Sigmoid colon (tissue), 4 donors: Measurements from ENCODE around the gene IL17RA.

Experiments
- EP300 ChIP-seq, 4 donors: sonication (generic); formaldehyde crosslinking; IDR thresholded peaks; one replicate each; pipeline ENCODE4 v1.6.1; 2017; ENCODE audit warnings: antibody characterized with exemption in 4 of 4
- POLR2A ChIP-seq, 2 donors: fragments of 450-650 bp; IDR thresholded peaks; one replicate each; pipeline ENCODE4 v1.6.1; 2016; ENCODE audit warnings: antibody characterized with exemption in 2 of 2, mild to moderate bottlenecking in 2 of 2, moderate library complexity in 2 of 2
- TF ChIP-seq, protein P1 (sequence below), 4 experiments: fragments of 450-650 bp in 3 of 4; fragments of 200-600 bp in 1 of 4; IDR thresholded peaks; one replicate each; pipeline ENCODE4 v1.5.1; 2016 to 2019; ENCODE audit warnings: antibody characterized with exemption in 4 of 4, mild to moderate bottlenecking in 3 of 4, moderate library complexity in 2 of 4

DNA sequence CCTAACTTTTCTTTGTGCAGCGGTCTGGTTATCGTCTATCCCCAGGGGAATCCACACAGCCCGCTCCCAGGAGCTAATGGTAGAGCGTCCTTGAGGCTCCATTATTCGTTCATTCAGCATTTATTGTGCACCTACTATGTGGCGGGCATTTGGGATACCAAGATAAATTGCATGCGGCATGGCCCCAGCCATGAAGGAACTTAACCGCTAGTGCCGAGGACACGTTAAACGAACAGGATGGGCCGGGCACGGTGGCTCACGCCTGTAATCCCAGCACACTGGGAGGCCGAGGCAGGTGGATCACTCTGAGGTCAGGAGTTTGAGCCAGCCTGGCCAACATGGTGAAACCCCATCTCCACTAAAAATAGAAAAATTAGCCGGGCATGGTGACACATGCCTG, 25.2 kb downstream of the IL17RA start:
- TF ChIP-seq EP300 (IDR thresholded peaks at IDR 0.05), result no peak
- TF ChIP-seq, protein P1, sequence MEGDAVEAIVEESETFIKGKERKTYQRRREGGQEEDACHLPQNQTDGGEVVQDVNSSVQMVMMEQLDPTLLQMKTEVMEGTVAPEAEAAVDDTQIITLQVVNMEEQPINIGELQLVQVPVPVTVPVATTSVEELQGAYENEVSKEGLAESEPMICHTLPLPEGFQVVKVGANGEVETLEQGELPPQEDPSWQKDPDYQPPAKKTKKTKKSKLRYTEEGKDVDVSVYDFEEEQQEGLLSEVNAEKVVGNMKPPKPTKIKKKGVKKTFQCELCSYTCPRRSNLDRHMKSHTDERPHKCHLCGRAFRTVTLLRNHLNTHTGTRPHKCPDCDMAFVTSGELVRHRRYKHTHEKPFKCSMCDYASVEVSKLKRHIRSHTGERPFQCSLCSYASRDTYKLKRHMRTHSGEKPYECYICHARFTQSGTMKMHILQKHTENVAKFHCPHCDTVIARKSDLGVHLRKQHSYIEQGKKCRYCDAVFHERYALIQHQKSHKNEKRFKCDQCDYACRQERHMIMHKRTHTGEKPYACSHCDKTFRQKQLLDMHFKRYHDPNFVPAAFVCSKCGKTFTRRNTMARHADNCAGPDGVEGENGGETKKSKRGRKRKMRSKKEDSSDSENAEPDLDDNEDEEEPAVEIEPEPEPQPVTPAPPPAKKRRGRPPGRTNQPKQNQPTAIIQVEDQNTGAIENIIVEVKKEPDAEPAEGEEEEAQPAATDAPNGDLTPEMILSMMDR (IDR thresholded peaks at IDR 0.05), result no peak
- TF ChIP-seq POLR2A (IDR thresholded peaks at IDR 0.05), result no peak
